A549 (cell line): ENCODE measurements around the gene CARD11. TPM values are rescaled to one million over a fixed set of nuclear protein-coding genes. Genes with fewer than 3 reads are reported as not detected.
A peak's percentile ranks its signal among the peaks of the same experiment; 100 is the strongest.

Experiments used
- ATAC-seq, 2 experiments: fragments of 200-7000 bp in 1 of 2; fragments of >200 bp in 1 of 2; cut with Nextera tagmentation in 1 of 2; cut with Tn5 transposase in 1 of 2; 3 replicates each; pipeline versions ENCODE4 v1.8.0 to v1.9.1; 2018 to 2020; ENCODE audit warnings: mild to moderate bottlenecking in 1 of 2, moderate library complexity in 1 of 2
- CTCF ChIA-PET: fragments of 300-600 bp; sonication (Branson Sonifier 250); formaldehyde crosslinking; extraction: SDS; loops from one replicate; lab custom pipeline; 2021; ENCODE audit warnings: antibody characterized with exemption, inconsistent platforms; lab: Yijun Ruan, JAX
- POLR2A ChIA-PET: fragments of 350-600 bp; formaldehyde crosslinking; extraction: SDS; loops from one replicate; lab custom pipeline; 2021; ENCODE audit warnings: antibody characterized with exemption, inconsistent platforms; lab: Yijun Ruan, JAX
- DNase-seq, 2 experiments: peaks; one replicate each; pipeline versions ENCODE4 v3.0.0 to v3.0.0-alpha.2; 2011 to 2016; ENCODE audit warnings: low read depth in 1 of 2, low spot score in 1 of 2
- FAIRE-seq: peaks from 2 replicates; lab custom pipeline; 2011; peaks lifted over from hg19 to GRCh38; lab: Jason Lieb, UNC
- H3K27ac ChIP-seq, 2 experiments: fragments of >200 bp; sonication (Bioruptor Twin); formaldehyde crosslinking; 3 replicates each; pipeline ENCODE4 v1.5.1; 2016 to 2017
- H3K4me1 ChIP-seq: fragments of >200 bp; sonication (Bioruptor Twin); formaldehyde crosslinking; 3 replicates; pipeline ENCODE4 v1.6.1; 2016
- H3K4me2 ChIP-seq: fragments of >200 bp; sonication (Bioruptor Twin); formaldehyde crosslinking; 3 replicates; pipeline ENCODE4 v1.6.1; 2016
- H3K4me3 ChIP-seq: fragments of >200 bp; sonication (Bioruptor Twin); formaldehyde crosslinking; 3 replicates; pipeline ENCODE4 v1.5.1; 2016
- H3K9me3 ChIP-seq: fragments of >200 bp; sonication (Bioruptor Twin); formaldehyde crosslinking; 3 replicates; pipeline ENCODE4 v1.6.1; 2016
- BCL3 ChIP-seq: fragments of >200 bp; sonication (Bioruptor Twin); formaldehyde crosslinking; IDR thresholded peaks from 3 replicates; pipeline ENCODE4 v1.6.1; 2016
- CBX2 ChIP-seq: fragments of 200-600 bp; sonication (generic); IDR thresholded peaks from 2 replicates; pipeline ENCODE4 v1.6.1; 2016; ENCODE audit warnings: low read depth, mild to moderate bottlenecking, borderline replicate concordance
- CHD4 ChIP-seq: fragments of 200-600 bp; sonication (generic); IDR thresholded peaks from 2 replicates; pipeline ENCODE4 v1.6.1; 2016; ENCODE audit warnings: antibody characterized with exemption, mild to moderate bottlenecking, borderline replicate concordance
- CTCF ChIP-seq: fragments of >200 bp; sonication (Bioruptor Twin); formaldehyde crosslinking; IDR thresholded peaks from 3 replicates; pipeline ENCODE4 v1.5.1; 2016
- E2F6 ChIP-seq: IDR thresholded peaks from 2 replicates; pipeline ENCODE4 v1.6.1; 2012; ENCODE audit warnings: low read depth, borderline replicate concordance
- ESRRA ChIP-seq: fragments of 150-350 bp; IDR thresholded peaks from 2 replicates; pipeline ENCODE4 v1.6.1; 2014; ENCODE audit warnings: mild to moderate bottlenecking, low read length, borderline replicate concordance
- FOSL2 ChIP-seq, 2 experiments: fragments of 450-650 bp in 1 of 2; fragments of >200 bp in 1 of 2; sonication (Bioruptor Twin) in 1 of 2; formaldehyde crosslinking; IDR thresholded peaks; 2 replicates each; pipeline versions ENCODE4 v1.5.0 to v1.6.1; 2016 to 2020; ENCODE audit warnings: mild to moderate bottlenecking in 1 of 2, moderate library complexity in 1 of 2
- GATA3 ChIP-seq: IDR thresholded peaks from 2 replicates; pipeline ENCODE4 v1.6.1; 2012; ENCODE audit warnings: borderline replicate concordance
- HDAC2 ChIP-seq: fragments of 200-600 bp; sonication (generic); IDR thresholded peaks from 2 replicates; pipeline ENCODE4 v1.6.1; 2016
- HES2 ChIP-seq: fragments of >200 bp; sonication (Bioruptor Twin); formaldehyde crosslinking; IDR thresholded peaks from 2 replicates; pipeline ENCODE4 v1.6.1; 2016
- HEYL ChIP-seq: fragments of 250-450 bp; sonication (Bioruptor Pico); IDR thresholded peaks from 2 replicates; pipeline ENCODE4 v1.8.0; 2021; ENCODE audit warnings: mild to moderate bottlenecking, moderate library complexity
- HOXB5 ChIP-seq: fragments of 250-450 bp; sonication (Bioruptor Pico); IDR thresholded peaks from 2 replicates; pipeline ENCODE4 v1.5.0; 2020; ENCODE audit warnings: mild to moderate bottlenecking, moderate library complexity
- JUN ChIP-seq, 2 experiments: fragments of >200 bp; sonication (Bioruptor Twin); formaldehyde crosslinking; IDR thresholded peaks; 2 replicates in 1 of 2; 3 replicates in 1 of 2; pipeline ENCODE4 v1.6.1; 2016 to 2017
- JUNB ChIP-seq: fragments of >200 bp; sonication (Bioruptor Twin); formaldehyde crosslinking; IDR thresholded peaks from 2 replicates; pipeline ENCODE4 v1.6.1; 2016
- KDM1A ChIP-seq: fragments of 200-600 bp; sonication (generic); IDR thresholded peaks from 2 replicates; pipeline ENCODE4 v1.6.1; 2016; ENCODE audit warnings: low read depth, mild to moderate bottlenecking
- KDM5A ChIP-seq: fragments of 200-600 bp; sonication (generic); IDR thresholded peaks from 2 replicates; pipeline ENCODE4 v1.6.1; 2016; ENCODE audit warnings: antibody characterized with exemption, mild to moderate bottlenecking
- NFE2L2 ChIP-seq: fragments of 150-350 bp; conservative IDR thresholded peaks from 2 replicates; pipeline ENCODE4 v1.6.1; 2014; ENCODE audit warnings: low read length
- NPAS2 ChIP-seq: fragments of 250-450 bp; sonication (Bioruptor Pico); IDR thresholded peaks from 2 replicates; pipeline ENCODE4 v1.8.0; 2022; ENCODE audit warnings: mild to moderate bottlenecking, moderate library complexity, borderline replicate concordance
- NR3C1 ChIP-seq: fragments of >200 bp; sonication (Bioruptor Twin); formaldehyde crosslinking; IDR thresholded peaks from 3 replicates; pipeline ENCODE4 v1.6.1; 2017
- PHF8 ChIP-seq: fragments of 200-600 bp; sonication (generic); IDR thresholded peaks from 2 replicates; pipeline ENCODE4 v1.6.1; 2016; ENCODE audit warnings: low read depth, mild to moderate bottlenecking, antibody characterized with exemption, moderate library complexity, borderline replicate concordance
- POLR2A ChIP-seq: IDR thresholded peaks from 2 replicates; pipeline ENCODE4 v1.6.1; 2012; ENCODE audit warnings: mild to moderate bottlenecking, low read length
- RAD21 ChIP-seq, 2 experiments: fragments of >200 bp in 1 of 2; sonication (Bioruptor Twin) in 1 of 2; formaldehyde crosslinking in 1 of 2; IDR thresholded peaks in 1 of 2; conservative IDR thresholded peaks in 1 of 2; 2 replicates in 1 of 2; 3 replicates in 1 of 2; pipeline ENCODE4 v1.6.1; 2012 to 2018; ENCODE audit warnings: inconsistent platforms in 1 of 2
- RARB ChIP-seq: fragments of 250-450 bp; sonication (Bioruptor Pico); IDR thresholded peaks from 2 replicates; pipeline ENCODE4 v1.8.0; 2021; ENCODE audit warnings: mild to moderate bottlenecking, moderate library complexity
- RCOR1 ChIP-seq: fragments of 150-350 bp; IDR thresholded peaks from 2 replicates; pipeline ENCODE4 v1.6.1; 2014; ENCODE audit warnings: antibody characterized with exemption, low read length, low read depth
- RFX5 ChIP-seq: fragments of 450-650 bp; IDR thresholded peaks from 2 replicates; pipeline ENCODE4 v1.7.1; 2014; ENCODE audit warnings: antibody characterized with exemption, mild to moderate bottlenecking, moderate library complexity
- SREBF2 ChIP-seq: fragments of 450-650 bp; IDR thresholded peaks from 2 replicates; pipeline ENCODE4 v1.6.1; 2014; ENCODE audit warnings: mild to moderate bottlenecking, moderate library complexity
- TFCP2L1 ChIP-seq: fragments of 250-450 bp; sonication (Bioruptor Pico); IDR thresholded peaks from 2 replicates; pipeline ENCODE4 v1.5.0; 2021; ENCODE audit warnings: mild to moderate bottlenecking
- TP53 ChIP-seq: fragments of 250-450 bp; sonication (Bioruptor Pico); IDR thresholded peaks from 2 replicates; pipeline ENCODE4 v1.5.0; 2021; ENCODE audit warnings: mild to moderate bottlenecking, moderate library complexity
- ZFP36 ChIP-seq: fragments of 450-650 bp; IDR thresholded peaks from 2 replicates; pipeline ENCODE4 v1.6.1; 2014; ENCODE audit warnings: borderline replicate concordance; ENCODE audit not compliant: partially characterized antibody
- ZNF302 ChIP-seq: fragments of 250-450 bp; sonication (Bioruptor Pico); IDR thresholded peaks from 2 replicates; pipeline ENCODE4 v1.9.0; 2021; ENCODE audit warnings: inconsistent platforms, mild to moderate bottlenecking, moderate library complexity
- ZSCAN20 ChIP-seq: fragments of 250-450 bp; sonication (Bioruptor Pico); IDR thresholded peaks from 2 replicates; pipeline ENCODE4 v1.8.0; 2022; ENCODE audit warnings: mild to moderate bottlenecking, moderate library complexity
- WGBS: methylation state at CpG from one replicate; pipeline ENCODE4 v1.1.6; 2017; ENCODE audit errors: missing lambda C conversion rate; 5-methylcytosine and 5-hydroxymethylcytosine counted together
- polyA plus RNA-seq, 4 experiments: library from polyadenylated mRNA; depleted of rRNA in 3 of 4; stranded (reverse); fragments of >200 nt; fragmentation: RNase III in 1 of 4; extraction: RNeasy Plus Mini Kit Qiagen cat#74134 plus additional on column Dnase treatment in 1 of 4; gene quantifications; 2 replicates in 3 of 4; 3 replicates in 1 of 4; pipeline ENCODE4 v1.2.3, GENCODE V29; 2011 to 2017

The CARD11 gene
- polyA plus RNA-seq, 2 of the 4 experiments (the other 2 are of a cell fraction): 0.48 to 1.1 TPM

- FAIRE-seq: no peak
- no peak overlapping the region for H3K4me3 ChIP-seq
- no peak for TF ChIP-seq HOXB5 (CRISPR knock-in tag)
- no peak for TF ChIP-seq BCL3
- TF ChIP-seq CBX2: no peak
- TF ChIP-seq PHF8: no peak
- TF ChIP-seq ZNF302: no peak
- TF ChIP-seq JUN (IDR thresholded peaks at IDR 0.05): no peak
- TF ChIP-seq RAD21 (conservative IDR thresholded peaks at IDR 0.05 in 1 of 2, IDR thresholded peaks at IDR 0.05 in 1 of 2): no peak
- no peak for TF ChIP-seq HEYL (CRISPR knock-in tag)
- no peak for TF ChIP-seq JUNB
- TF ChIP-seq ZFP36: no peak
- TF ChIP-seq TFCP2L1: no peak
- TF ChIP-seq ESRRA: no peak
- no peak for TF ChIP-seq KDM1A
- TF ChIP-seq FOSL2 (IDR thresholded peaks at IDR 0.05): no peak
- TF ChIP-seq FOSL2 (CRISPR knock-in tag; IDR thresholded peaks at IDR 0.05): no peak
- TF ChIP-seq NPAS2 (CRISPR knock-in tag): no peak
- no peak for TF ChIP-seq NFE2L2
- no peak for TF ChIP-seq KDM5A
- TF ChIP-seq RFX5: no peak
- TF ChIP-seq HES2: no peak
- TF ChIP-seq RARB (CRISPR knock-in tag): no peak
- no peak overlapping the region for H3K4me2 ChIP-seq
- peak overlapping the region; percentile 74 to 89; a peak in 5 of 6 replicates for H3K27ac ChIP-seq
- ChIA-PET POLR2A (interaction anchor here (0.5 kb wide), 1 partner anchor 634 kb away, joined by 5 read pairs; no protein-coding TSS in a partner anchor), CTCF (interaction anchor here (1.4 to 2.7 kb wide), 2 partner anchors 11 to 46 kb away, joined by 4 to 7 read pairs; no protein-coding TSS in a partner anchor)
- ATAC-seq: no peak; a peak in 1 of 6 replicates
- 84% methylated on average over 33 of the region's 33 CpGs for WGBS
- peaks cover 18% of the 10 kb centered on the region for H3K4me1 ChIP-seq
- no peak for DNase-seq
- H3K9me3 ChIP-seq: no peaks in the 10 kb centered on the region
Observed at GRCh38 chr7:2932402-2933251, 111.0 kb downstream of the CARD11 start.

GRCh38 chr7:2931034-2931415 lies 112.6 kb downstream of the CARD11 start:
- POLR2A ChIA-PET: no interaction called here
- no peak for ATAC-seq

GRCh38 chr7:2930310-2931033 lies 113.2 kb downstream of the CARD11 start:
- 75% methylated on average over 6 of the region's 13 CpGs for WGBS
- ChIA-PET POLR2A (no interaction called here), CTCF (interaction anchor here (1.4 to 2.7 kb wide), 3 partner anchors 9 to 44 kb away, joined by 4 to 7 read pairs (median 6); no protein-coding TSS in a partner anchor)
- ATAC-seq (no peak), FAIRE-seq (no peak), DNase-seq (no peak)
- H3K4me1 ChIP-seq: peaks cover 18% of the 10 kb centered on the region
- H3K9me3 ChIP-seq: no peaks in the 10 kb centered on the region
- H3K4me3 ChIP-seq: no peak overlapping the region
- no peak overlapping the region for H3K4me2 ChIP-seq
- H3K27ac ChIP-seq: no peak overlapping the region
- TF ChIP-seq GATA3: no peak
- TF ChIP-seq ZSCAN20: no peak
- no peak for TF ChIP-seq RCOR1
- no peak for TF ChIP-seq POLR2A
- TF ChIP-seq SREBF2: no peak
- no peak for TF ChIP-seq CTCF
- no peak for TF ChIP-seq CHD4
- no peak for TF ChIP-seq TP53
- TF ChIP-seq NR3C1: no peak
- TF ChIP-seq RARB (CRISPR knock-in tag): no peak
- no peak for TF ChIP-seq HDAC2
- no peak for TF ChIP-seq E2F6

More at GRCh38 chr7:2931034-2931415, 112.6 kb downstream of the CARD11 start:
- CTCF ChIA-PET: interaction anchor here (2.7 kb wide), 1 partner anchor 10 kb away, joined by 7 read pairs; no protein-coding TSS in a partner anchor
- 84% methylated on average over 7 of the region's 9 CpGs for WGBS
- TF ChIP-seq NR3C1: no peak
- Histone ChIP-seq H3K27ac (no peak overlapping the region), H3K9me3 (no peaks in the 10 kb centered on the region), H3K4me3 (no peak overlapping the region), H3K4me2 (no peak overlapping the region), H3K4me1 (peaks cover 18% of the 10 kb centered on the region)
- DNase-seq: no peak
- no peak for FAIRE-seq
